Cardiac muscle cell (in vitro differentiated cells and primary cell): ENCODE data around the gene CTNND2. TPM values are rescaled to one million over a fixed set of nuclear protein-coding genes. Genes with fewer than 3 reads are reported as not detected.

Experiments
- DNase-seq, 2 donors: peaks; one replicate each; pipeline versions ENCODE4 v3.0.0 to v3.0.0-alpha.2; 2010 to 2017; ENCODE audit warnings: low read depth in 1 of 2, low spot score in 1 of 2
- H3K27ac ChIP-seq: fragments of 200-600 bp; sonication (generic); 2 replicates; pipeline ENCODE4 v1.5.1; 2016
- H3K27me3 ChIP-seq: fragments of 200-600 bp; sonication (generic); 2 replicates; pipeline ENCODE4 v1.6.0; 2016; ENCODE audit warnings: control low read depth
- H3K36me3 ChIP-seq: fragments of 200-600 bp; sonication (generic); 2 replicates; pipeline ENCODE4 v1.5.1; 2016; ENCODE audit warnings: control low read depth
- H3K4me1 ChIP-seq: fragments of 200-600 bp; sonication (generic); 2 replicates; pipeline ENCODE4 v1.8.1; 2017; ENCODE audit warnings: low read depth, mild to moderate bottlenecking, mixed run types
- H3K4me3 ChIP-seq: fragments of 200-600 bp; sonication (generic); 2 replicates; pipeline ENCODE4 v1.5.1; 2016; ENCODE audit warnings: mild to moderate bottlenecking
- H3K9me3 ChIP-seq: fragments of 200-600 bp; sonication (generic); 2 replicates; pipeline ENCODE4 v1.5.1; 2017; ENCODE audit warnings: low read depth, mild to moderate bottlenecking, control low read depth
- CTCF ChIP-seq: IDR thresholded peaks from 2 replicates; pipeline ENCODE4 v1.5.1; 2012; ENCODE audit warnings: low read depth, mild to moderate bottlenecking, low read length
- polyA plus RNA-seq: library from polyadenylated mRNA; unstranded; fragments of >200 nt; fragmentation: Nextera tagmentation; extraction: Ambion mirVana; gene quantifications from 2 replicates; pipeline ENCODE4 v1.2.1, GENCODE V29; 2016
- total RNA-seq: library from RNA; depleted of rRNA; stranded (reverse); fragments of >200 nt; gene quantifications from 2 replicates; pipeline ENCODE4 v1.2.3, GENCODE V29; 2016

Gene CTNND2
- total and polyA plus RNA-seq, 2 experiments from 2014 or later: 11.0 to 12.7 TPM

GRCh38 chr5:11684607-11685006 lies 219.6 kb downstream of the CTNND2 start:
- no peak overlapping the region for H3K27ac ChIP-seq
- no peaks in the 10 kb centered on the region for H3K27me3 ChIP-seq
- no peaks in the 10 kb centered on the region for H3K36me3 ChIP-seq
- peaks cover 7% of the 10 kb centered on the region for H3K4me1 ChIP-seq
- no peaks in the 10 kb centered on the region for H3K9me3 ChIP-seq
- no peak for DNase-seq
- H3K4me3 ChIP-seq: no peak overlapping the region
- no peak for TF ChIP-seq CTCF

GRCh38 chr5:11683666-11684065 lies 220.6 kb downstream of the CTNND2 start:
- no peak for DNase-seq
- H3K27me3 ChIP-seq: no peaks in the 10 kb centered on the region
- H3K4me1 ChIP-seq: peaks cover 7% of the 10 kb centered on the region
- no peaks in the 10 kb centered on the region for H3K9me3 ChIP-seq
- H3K4me3 ChIP-seq: no peak overlapping the region
- H3K36me3 ChIP-seq: no peaks in the 10 kb centered on the region
- TF ChIP-seq CTCF: no peak
- H3K27ac ChIP-seq: no peak overlapping the region

- H3K27ac ChIP-seq: no peak overlapping the region
- no peaks in the 10 kb centered on the region for H3K27me3 ChIP-seq
- H3K4me1 ChIP-seq: peaks cover 7% of the 10 kb centered on the region
- no peak for DNase-seq
- no peak for TF ChIP-seq CTCF
- H3K4me3 ChIP-seq: no peak overlapping the region
- no peaks in the 10 kb centered on the region for H3K9me3 ChIP-seq
- no peaks in the 10 kb centered on the region for H3K36me3 ChIP-seq
Measured at GRCh38 chr5:11681796-11682195, 222.4 kb downstream of the CTNND2 start.

GRCh38 chr5:11679676-11680075 lies 224.6 kb downstream of the CTNND2 start:
- H3K36me3 ChIP-seq: no peaks in the 10 kb centered on the region
- H3K9me3 ChIP-seq: no peaks in the 10 kb centered on the region
- TF ChIP-seq CTCF: no peak
- H3K27me3 ChIP-seq: no peaks in the 10 kb centered on the region
- no peak overlapping the region for H3K27ac ChIP-seq
- no peak overlapping the region for H3K4me3 ChIP-seq
- H3K4me1 ChIP-seq: peaks cover 7% of the 10 kb centered on the region
- DNase-seq: no peak

- Histone ChIP-seq H3K27me3 (no peaks in the 10 kb centered on the region), H3K36me3 (no peaks in the 10 kb centered on the region), H3K27ac (no peak overlapping the region), H3K4me3 (no peak overlapping the region), H3K4me1 (no peaks in the 10 kb centered on the region), H3K9me3 (no peaks in the 10 kb centered on the region)
- DNase-seq: no peak
- TF ChIP-seq CTCF: no peak
Measured at GRCh38 chr5:11675184-11675583, 229.1 kb downstream of the CTNND2 start.
